B cell (primary cell): ENCODE data around the gene FAM217A. TPM values are rescaled to one million over a fixed set of nuclear protein-coding genes. Genes with fewer than 3 reads are reported as not detected.
"Not testable (repeated sequence)": the region's sequence is repeated elsewhere in the genome, so short reads cannot be mapped to it uniquely, and the experiment has no call there.

Source experiments
- ATAC-seq: fragments of 200-7000 bp; cut with Tn5 transposase; one replicate; pipeline ENCODE4 v1.10.0; 2021; ENCODE audit warnings: low read depth, mild to moderate bottlenecking, moderate number of reproducible peaks, moderate library complexity
- CTCF ChIA-PET: fragments of 350-600 bp; sonication (Branson Sonifier 250); formaldehyde crosslinking; loops from one replicate; lab custom pipeline; 2021; ENCODE audit warnings: antibody characterized with exemption, inconsistent platforms; lab: Charles Lee
- POLR2A ChIA-PET: fragments of 350-600 bp; sonication (Branson Sonifier 250); formaldehyde crosslinking; loops from one replicate; lab custom pipeline; 2021; ENCODE audit warnings: antibody characterized with exemption; lab: Charles Lee
- DNase-seq: peaks from one replicate; pipeline ENCODE4 v3.0.0; 2013
- H2AFZ ChIP-seq: 2 replicates; pipeline ENCODE4 v1.6.1; 2012; ENCODE audit warnings: mild to moderate bottlenecking, low read depth, low read length; ENCODE audit not compliant: insufficient read depth, poor library complexity, severe bottlenecking
- H3K27ac ChIP-seq, 2 donors: 1 replicate in 1 of 2; 2 replicates in 1 of 2; pipeline ENCODE4 v1.5.1; 2012 to 2013; ENCODE audit warnings: low read length in 2 of 2, mild to moderate bottlenecking in 2 of 2, moderate library complexity in 1 of 2
- H3K27me3 ChIP-seq, 4 experiments: fragments of 200-600 bp in 1 of 4; sonication (generic) in 1 of 4; replicated peaks in 1 of 4; 1 replicate in 2 of 4; 2 replicates in 2 of 4; pipeline versions ENCODE4 v1.6.1 to v1.7.0; 2013 to 2016; ENCODE audit warnings: low read length in 3 of 4, mild to moderate bottlenecking in 2 of 4, mixed read lengths in 1 of 4, moderate library complexity in 1 of 4; ENCODE audit not compliant: insufficient read depth in 4 of 4, control insufficient read depth in 3 of 4; ENCODE audit errors: control extremely low read depth in 1 of 4
- H3K36me3 ChIP-seq, 2 experiments: replicated peaks in 1 of 2; 1 replicate in 1 of 2; 2 replicates in 1 of 2; pipeline versions ENCODE4 v1.6.1 to v1.7.1; 2013; ENCODE audit warnings: low read length in 1 of 2; ENCODE audit not compliant: insufficient read depth in 2 of 2, control insufficient read depth in 1 of 2; ENCODE audit errors: control extremely low read depth in 1 of 2, extremely low read depth in 1 of 2
- H3K4me1 ChIP-seq, 2 donors: fragments of 200-600 bp in 1 of 2; sonication (generic) in 1 of 2; 1 replicate in 1 of 2; 2 replicates in 1 of 2; pipeline versions ENCODE4 v1.5.1 to v1.6.1; 2013 to 2017; ENCODE audit warnings: low read length in 2 of 2; ENCODE audit not compliant: control insufficient read depth in 2 of 2, insufficient read depth in 2 of 2
- H3K4me2 ChIP-seq: replicated peaks from 2 replicates; pipeline ENCODE3; 2012; ENCODE audit warnings: mild to moderate bottlenecking, low read depth, low read length; ENCODE audit not compliant: poor library complexity, severe bottlenecking
- H3K4me3 ChIP-seq, 5 experiments: fragments of 200-600 bp in 1 of 5; sonication (generic) in 1 of 5; 1 replicate in 3 of 5; 2 replicates in 2 of 5; pipeline versions ENCODE4 v1.5.1 to v1.7.0; 2011 to 2016; ENCODE audit warnings: low read length in 4 of 5, mild to moderate bottlenecking in 4 of 5, low read depth in 2 of 5, control low read depth in 1 of 5, moderate library complexity in 1 of 5; ENCODE audit not compliant: insufficient read depth in 1 of 5; ENCODE audit errors: control extremely low read depth in 1 of 5, extremely low read depth in 1 of 5
- H3K79me2 ChIP-seq: fragments of 200-600 bp; sonication (generic); one replicate; pipeline ENCODE4 v1.6.0; 2016; ENCODE audit warnings: low read length; ENCODE audit not compliant: control insufficient read depth, insufficient read depth
- H3K9ac ChIP-seq: fragments of 200-600 bp; sonication (generic); 2 replicates; pipeline ENCODE4 v1.6.1; 2017; ENCODE audit warnings: mild to moderate bottlenecking, low read length, moderate library complexity
- H3K9me3 ChIP-seq, 3 donors: one replicate each; pipeline versions ENCODE4 v1.6.1 to v1.7.1; 2013; ENCODE audit warnings: low read length in 2 of 3; ENCODE audit not compliant: control insufficient read depth in 2 of 3, insufficient read depth in 1 of 3; ENCODE audit errors: control extremely low read depth in 1 of 3
- H4K20me1 ChIP-seq: 2 replicates; pipeline ENCODE4 v1.6.0; 2012; ENCODE audit warnings: mild to moderate bottlenecking, low read length; ENCODE audit not compliant: insufficient read depth, control insufficient read depth, poor library complexity, severe bottlenecking
- H3K27ac Mint-ChIP-seq: one replicate; pipeline ENCODE4 v1.8.0; 2021; ENCODE audit warnings: mixed read lengths
- H3K27me3 Mint-ChIP-seq: one replicate; pipeline ENCODE4 v1.8.0; 2021; ENCODE audit warnings: mixed read lengths
- H3K4me1 Mint-ChIP-seq: one replicate; pipeline ENCODE4 v1.8.0; 2021; ENCODE audit warnings: mixed read lengths
- H3K4me3 Mint-ChIP-seq: one replicate; pipeline ENCODE4 v1.8.0; 2021; ENCODE audit warnings: mixed read lengths
- H3K9me3 Mint-ChIP-seq: one replicate; pipeline ENCODE4 v1.8.0; 2022; ENCODE audit warnings: mixed read lengths; ENCODE audit not compliant: insufficient read depth
- EZH2 ChIP-seq: IDR thresholded peaks from 2 replicates; pipeline ENCODE4 v1.6.1; 2012; ENCODE audit warnings: borderline replicate concordance, low read depth, mild to moderate bottlenecking, moderate library complexity, low read length; ENCODE audit not compliant: insufficient read depth, poor library complexity, severe bottlenecking
- WGBS: methylation state at CpG from one replicate; pipeline ENCODE4 v1.1.5; 2013; ENCODE audit warnings: missing lambda C conversion rate; ENCODE audit not compliant: insufficient coverage; 5-methylcytosine and 5-hydroxymethylcytosine counted together
- intact Hi-C: fragments of 100-400 bp; cut with micrococcal nuclease; formaldehyde crosslinking; loops from one replicate; pipeline ENCODE4 v1.10.0; 2022
- polyA plus RNA-seq: library from polyadenylated mRNA; depleted of rRNA; stranded (reverse); fragments of >200 nt; gene quantifications from 2 replicates; pipeline ENCODE4 v1.2.3, GENCODE V29; 2012
- total RNA-seq, 2 donors: library from RNA; stranded (reverse); fragments of 120-200 nt in 1 of 2; gene quantifications; 1 replicate in 1 of 2; 2 replicates in 1 of 2; pipeline versions ENCODE4 v1.2.3 to v1.2.4, GENCODE V29; 2013 to 2022
- TF ChIP-seq, protein P1 (sequence below): fragments of 200-600 bp; IDR thresholded peaks from one replicate; pipeline ENCODE4 v1.8.0; 2022; ENCODE audit warnings: antibody characterized with exemption, mild to moderate bottlenecking

Gene FAM217A
- total and polyA plus RNA-seq, 2 donors (not counting 1 experiment from before 2014, with no cell fraction given): not detected

DNA sequence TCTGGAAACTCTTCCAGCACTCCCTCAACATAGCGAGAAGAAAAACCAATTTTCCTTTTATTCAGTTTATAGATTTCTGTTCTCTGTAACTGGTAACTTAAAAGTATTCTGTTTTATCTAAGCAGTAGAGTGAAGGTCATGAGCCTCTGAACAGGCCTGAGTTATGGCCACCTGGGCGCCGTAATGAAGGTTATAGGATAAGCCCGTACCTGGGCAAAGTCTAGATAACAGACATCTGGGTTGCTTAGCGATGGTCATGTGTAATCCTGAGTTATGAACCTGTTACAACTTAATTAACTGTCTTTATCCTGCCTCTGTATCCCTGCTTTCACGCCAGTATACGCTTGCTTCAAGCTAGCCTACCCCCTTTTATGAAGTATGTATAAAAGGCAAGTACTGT lies 13.0 kb upstream of the FAM217A start:
- ChIA-PET POLR2A (no interaction called here), CTCF (no interaction called here)
- Mint-ChIP-seq H3K9me3 (no peaks in the 10 kb centered on the region), H3K4me3 (no peak overlapping the region), H3K4me1 (no peaks in the 10 kb centered on the region), H3K27ac (no peak overlapping the region), H3K27me3 (peaks cover 9% of the 10 kb centered on the region)
- no peaks in the 10 kb centered on the region for H3K4me1 ChIP-seq
- no peak overlapping the region for H3K4me3 ChIP-seq
- WGBS: 94% methylated on average over 3 of the region's 7 CpGs
- no peak overlapping the region for H3K27ac ChIP-seq
- H3K79me2 ChIP-seq: no peaks in the 10 kb centered on the region
- intact Hi-C loops: no loop called here
- TF ChIP-seq EZH2: no peak
- TF ChIP-seq, protein P1, sequence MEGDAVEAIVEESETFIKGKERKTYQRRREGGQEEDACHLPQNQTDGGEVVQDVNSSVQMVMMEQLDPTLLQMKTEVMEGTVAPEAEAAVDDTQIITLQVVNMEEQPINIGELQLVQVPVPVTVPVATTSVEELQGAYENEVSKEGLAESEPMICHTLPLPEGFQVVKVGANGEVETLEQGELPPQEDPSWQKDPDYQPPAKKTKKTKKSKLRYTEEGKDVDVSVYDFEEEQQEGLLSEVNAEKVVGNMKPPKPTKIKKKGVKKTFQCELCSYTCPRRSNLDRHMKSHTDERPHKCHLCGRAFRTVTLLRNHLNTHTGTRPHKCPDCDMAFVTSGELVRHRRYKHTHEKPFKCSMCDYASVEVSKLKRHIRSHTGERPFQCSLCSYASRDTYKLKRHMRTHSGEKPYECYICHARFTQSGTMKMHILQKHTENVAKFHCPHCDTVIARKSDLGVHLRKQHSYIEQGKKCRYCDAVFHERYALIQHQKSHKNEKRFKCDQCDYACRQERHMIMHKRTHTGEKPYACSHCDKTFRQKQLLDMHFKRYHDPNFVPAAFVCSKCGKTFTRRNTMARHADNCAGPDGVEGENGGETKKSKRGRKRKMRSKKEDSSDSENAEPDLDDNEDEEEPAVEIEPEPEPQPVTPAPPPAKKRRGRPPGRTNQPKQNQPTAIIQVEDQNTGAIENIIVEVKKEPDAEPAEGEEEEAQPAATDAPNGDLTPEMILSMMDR: no peak
- no peak overlapping the region for H3K4me2 ChIP-seq
- no peaks in the 10 kb centered on the region for H4K20me1 ChIP-seq
- H3K9ac ChIP-seq: no peak overlapping the region
- H3K27me3 ChIP-seq: no peaks in the 10 kb centered on the region
- no peaks in the 10 kb centered on the region for H3K9me3 ChIP-seq
- H2AFZ ChIP-seq: no peak overlapping the region
- H3K36me3 ChIP-seq: no peaks in the 10 kb centered on the region
- no peak for ATAC-seq
- DNase-seq: no peak

DNA sequence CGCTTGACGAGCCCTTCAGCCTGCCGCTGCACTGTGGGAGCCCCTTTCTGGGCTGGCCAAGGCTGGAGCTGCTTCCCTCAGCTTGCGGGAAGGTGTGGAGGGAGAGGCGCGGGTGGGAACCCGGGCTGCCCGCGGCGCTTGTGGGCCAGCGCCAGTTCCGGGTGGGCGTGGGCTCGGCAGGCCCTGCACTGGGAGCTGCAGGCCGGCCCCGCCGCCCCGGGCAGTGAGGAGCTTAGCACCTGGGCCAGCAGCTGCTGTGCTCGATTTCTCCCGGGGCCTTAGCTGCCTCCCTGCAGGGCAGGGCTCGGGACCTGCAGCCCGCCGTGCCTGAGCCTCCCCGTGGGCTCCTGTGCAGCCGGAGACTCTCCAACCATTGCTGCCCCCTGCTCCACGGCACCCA lies 11.1 kb upstream of the FAM217A start:
- not testable (repeated sequence) for H4K20me1 ChIP-seq, ATAC-seq

More for the DNA sequence above, 11.1 kb upstream of the FAM217A start:
- H3K4me3 Mint-ChIP-seq, H3K27me3 ChIP-seq, H3K9me3 Mint-ChIP-seq, H2AFZ ChIP-seq, CTCF ChIA-PET, H3K4me2 ChIP-seq, H3K36me3 ChIP-seq, H3K9ac ChIP-seq, H3K9me3 ChIP-seq, H3K27ac Mint-ChIP-seq, H3K79me2 ChIP-seq, DNase-seq, H3K4me1 ChIP-seq, H3K4me1 Mint-ChIP-seq, intact Hi-C loops, POLR2A ChIA-PET, H3K27ac ChIP-seq, H3K27me3 Mint-ChIP-seq, H3K4me3 ChIP-seq: not testable (repeated sequence)
- WGBS: 93% methylated on average over 25 of the region's 26 CpGs
